GM21576 (cell line): ENCODE data around the gene RTP2.

Experiments
- ATAC-seq: cut with Tn5 transposase; IDR thresholded peaks from one replicate; pipeline ENCODE4 v1.9.1; 2021; ENCODE audit warnings: mild to moderate bottlenecking, moderate library complexity; ENCODE audit not compliant: unreplicated experiment

Gene RTP2

GRCh38 chr3:187677604-187678003 lies 24.8 kb downstream of the RTP2 start:
- ATAC-seq = no peak

- ATAC-seq = no peak
Measured at GRCh38 chr3:187673012-187673411, 29.3 kb downstream of the RTP2 start.

GRCh38 chr3:187669675-187670504 lies 32.5 kb downstream of the RTP2 start, which contains the start of gene SST:
SST (minus strand) TSS chr3:187670394; CDS start chr3:187670291, 103 bp downstream.
- ATAC-seq = no peak

- no peak for ATAC-seq
Measured at GRCh38 chr3:187667526-187667925, 34.8 kb downstream of the RTP2 start.

- no peak for ATAC-seq
Measured at GRCh38 chr3:187665764-187666402, 36.5 kb downstream of the RTP2 start.

DNA sequence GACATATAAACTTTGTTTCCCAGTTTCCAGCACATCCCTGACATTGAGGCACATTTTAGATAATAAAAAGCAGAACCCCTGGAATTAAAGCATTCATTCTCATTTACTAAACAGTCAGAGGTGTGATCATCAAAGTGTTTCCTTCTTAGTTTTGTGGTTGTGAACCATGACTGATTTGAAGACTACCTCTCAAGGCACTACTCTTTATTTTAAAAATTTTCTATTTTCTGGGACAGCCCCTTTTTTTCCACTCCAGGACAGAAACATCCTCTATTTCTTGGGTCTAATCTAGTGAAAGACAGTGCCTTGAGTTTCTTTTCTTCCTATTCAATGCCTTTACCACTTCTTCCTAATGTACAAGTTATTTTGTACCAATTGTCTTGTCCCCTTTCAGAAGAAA lies 37.3 kb downstream of the RTP2 start:
- no peak for ATAC-seq

- ATAC-seq = no peak
Measured at GRCh38 chr3:187662848-187663409, 39.4 kb downstream of the RTP2 start.

- ATAC-seq = no peak
Measured at GRCh38 chr3:187661267-187661666, 41.1 kb downstream of the RTP2 start.

GRCh38 chr3:187651282-187651681 lies 51.1 kb downstream of the RTP2 start:
- ATAC-seq = no peak
